Adrenal gland (tissue), 12 donors: ENCODE data around the gene CACYBP. TPM values are rescaled to one million over a fixed set of nuclear protein-coding genes. Genes with fewer than 3 reads are reported as not detected.
A peak's percentile ranks its signal among the peaks of the same experiment; 100 is the strongest.

Experiments used
- DNase-seq, 7 donors: peaks; one replicate each; pipeline ENCODE4 v3.0.0-alpha.2; 2019 to 2020
- H3K27ac ChIP-seq, 5 donors: fragments of 200-600 bp; sonication (generic) in 4 of 5; 1 replicate in 3 of 5; 2 replicates in 2 of 5; pipeline versions ENCODE4 v1.5.1 to v1.8.0; 2016 to 2020; ENCODE audit warnings: mild to moderate bottlenecking in 1 of 5
- H3K27me3 ChIP-seq: fragments of 200-600 bp; 2 replicates; pipeline ENCODE4 v1.8.0; 2021
- H3K36me3 ChIP-seq, 2 donors: fragments of 200-600 bp; replicated peaks in 1 of 2; 1 replicate in 1 of 2; 2 replicates in 1 of 2; pipeline versions ENCODE4 v1.5.1 to v1.8.0; 2018 to 2022
- H3K4me1 ChIP-seq, 2 donors: fragments of 200-600 bp; replicated peaks in 1 of 2; 1 replicate in 1 of 2; 2 replicates in 1 of 2; pipeline versions ENCODE4 v1.5.1 to v1.8.0; 2018 to 2021
- H3K4me3 ChIP-seq, 4 donors: fragments of 200-600 bp; sonication (generic) in 3 of 4; one replicate each; pipeline ENCODE4 v1.5.1; 2016 to 2018
- H3K9me3 ChIP-seq, 3 donors: fragments of 200-600 bp; sonication (generic) in 1 of 3; replicated peaks in 1 of 3; 1 replicate in 2 of 3; 2 replicates in 1 of 3; pipeline versions ENCODE4 v1.5.1 to v1.8.0; 2016 to 2021
- POLR2A ChIP-seq, 2 donors: fragments of 450-650 bp; IDR thresholded peaks; one replicate each; pipeline ENCODE4 v1.6.1; 2017; ENCODE audit warnings: antibody characterized with exemption in 2 of 2, mild to moderate bottlenecking in 2 of 2, moderate library complexity in 1 of 2
- WGBS, 4 donors: extraction: QIAGEN DNeasy Blood & Tissue Kit in 2 of 4; methylation state at CpG; one replicate each; pipeline versions ENCODE4 v1.1.5 to v1.1.7; 2013 to 2017; 5-methylcytosine and 5-hydroxymethylcytosine counted together
- intact Hi-C, 2 donors: fragments of 100-400 bp; cut with DNase I; formaldehyde crosslinking; loops; one replicate each; pipeline versions ENCODE4 v1.14.1 to v1.15.0; 2022 to 2023
- polyA plus RNA-seq, 3 donors: library from polyadenylated mRNA; stranded (reverse); fragments of 200-250 nt in 2 of 3; fragments of 350-450 nt in 1 of 3; fragmentation: Illumina TruSeq in 1 of 3; extraction: RNeasy Lipid Tissue Mini Kit (QIAGEN cat#74804) in 1 of 3; gene quantifications; one replicate each; pipeline ENCODE4 v1.2.3, GENCODE V29; 2013 to 2014
- total RNA-seq, 9 donors: library from RNA; depleted of rRNA in 4 of 9; stranded (reverse); fragments of >200 nt in 4 of 9; fragments of 120-200 nt in 1 of 9; fragmentation: NEBNext Ultra II Directional in 1 of 9; extraction: Animal tissue kit (Norgen Biotek cat#: 25700) in 1 of 9; gene quantifications; one replicate each; pipeline versions ENCODE4 v1.1.0 to v1.2.4, GENCODE V29; 2013 to 2023
- TF ChIP-seq, protein P1 (sequence below), 6 experiments: fragments of 450-650 bp in 4 of 6; fragments of 200-600 bp in 2 of 6; sonication (generic) in 1 of 6; IDR thresholded peaks; 1 replicate in 5 of 6; 2 replicates in 1 of 6; pipeline versions ENCODE4 v1.5.1 to v1.8.0; 2016 to 2021; ENCODE audit warnings: antibody characterized with exemption in 6 of 6, mild to moderate bottlenecking in 2 of 6, moderate library complexity in 1 of 6
- donor health status: healthy with polysubstance abuse.
- donor health status: Bipolar disorder and iron deficiency.
- donor health status: DM: yes; HTN: yes; CAD: no.
- donor health status: DM: no; HTN: no; CAD: no.
- donor health status: DM: no; HTN: no; CAD: no.
- donor health status: DM: yes; HTN: yes; CAD: no.

The CACYBP gene
- total and polyA plus RNA-seq, 12 donors, result 18.7 to 244 (median 60.0) TPM

DNA sequence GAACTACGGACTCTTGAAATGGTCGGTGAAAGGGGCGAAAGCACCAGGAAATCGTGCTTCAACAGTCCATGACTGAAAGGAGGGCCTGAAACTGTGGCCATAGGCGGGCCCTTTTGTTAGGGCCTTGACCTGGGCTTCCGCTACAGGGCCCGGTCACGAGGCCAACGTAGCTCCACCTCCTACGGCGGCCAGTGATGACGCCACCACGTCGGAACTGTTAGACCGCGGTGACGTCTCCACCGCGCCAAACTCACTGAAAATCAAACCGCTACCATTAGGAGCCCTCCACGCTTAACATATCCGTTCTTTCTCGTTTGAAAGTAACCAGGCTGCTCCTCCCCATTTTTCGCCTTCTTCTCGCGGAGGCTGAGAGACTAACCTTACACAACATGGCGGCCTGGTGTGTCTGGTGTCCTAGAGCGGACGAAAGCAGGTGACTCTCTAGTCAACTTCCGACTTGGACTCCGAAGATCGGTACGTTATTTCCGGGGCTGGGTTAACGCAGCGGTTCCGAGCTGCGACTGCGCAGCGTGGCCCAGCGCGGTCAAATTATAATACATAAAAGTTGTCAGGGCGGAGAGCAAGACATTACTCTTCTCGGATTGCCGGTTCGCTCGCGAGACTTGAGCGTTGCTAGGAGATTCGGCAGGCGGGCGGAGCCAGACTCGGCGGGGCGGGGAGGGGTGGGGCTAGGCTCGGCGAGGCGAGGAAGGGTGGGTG, 371 bp upstream of the CACYBP start:
- intact Hi-C loops, result no loop called here
- Histone ChIP-seq H3K27ac (peak overlapping the region; percentile 96 to 100 (median 98)), H3K36me3 (no peaks in the 10 kb centered on the region), H3K4me1 (peaks cover 5 to 37% of the 10 kb centered on the region in 2 donors), H3K4me3 (peak overlapping the region in 3 of 4 donors; percentile 54 to 73 (median 63)), H3K27me3 (no peaks in the 10 kb centered on the region), H3K9me3 (no peaks in the 10 kb centered on the region)
- TF ChIP-seq POLR2A (IDR thresholded peaks at IDR 0.05), result peak; percentile 75 to 83
- TF ChIP-seq, protein P1, sequence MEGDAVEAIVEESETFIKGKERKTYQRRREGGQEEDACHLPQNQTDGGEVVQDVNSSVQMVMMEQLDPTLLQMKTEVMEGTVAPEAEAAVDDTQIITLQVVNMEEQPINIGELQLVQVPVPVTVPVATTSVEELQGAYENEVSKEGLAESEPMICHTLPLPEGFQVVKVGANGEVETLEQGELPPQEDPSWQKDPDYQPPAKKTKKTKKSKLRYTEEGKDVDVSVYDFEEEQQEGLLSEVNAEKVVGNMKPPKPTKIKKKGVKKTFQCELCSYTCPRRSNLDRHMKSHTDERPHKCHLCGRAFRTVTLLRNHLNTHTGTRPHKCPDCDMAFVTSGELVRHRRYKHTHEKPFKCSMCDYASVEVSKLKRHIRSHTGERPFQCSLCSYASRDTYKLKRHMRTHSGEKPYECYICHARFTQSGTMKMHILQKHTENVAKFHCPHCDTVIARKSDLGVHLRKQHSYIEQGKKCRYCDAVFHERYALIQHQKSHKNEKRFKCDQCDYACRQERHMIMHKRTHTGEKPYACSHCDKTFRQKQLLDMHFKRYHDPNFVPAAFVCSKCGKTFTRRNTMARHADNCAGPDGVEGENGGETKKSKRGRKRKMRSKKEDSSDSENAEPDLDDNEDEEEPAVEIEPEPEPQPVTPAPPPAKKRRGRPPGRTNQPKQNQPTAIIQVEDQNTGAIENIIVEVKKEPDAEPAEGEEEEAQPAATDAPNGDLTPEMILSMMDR (IDR thresholded peaks at IDR 0.05), result no peak
- peak; percentile 98 to 99 (median 99) for DNase-seq
- WGBS, 4 donors, result 0 to 1% (median 1%) methylated on average over 19 to 58 of the region's 58 CpGs

DNA sequence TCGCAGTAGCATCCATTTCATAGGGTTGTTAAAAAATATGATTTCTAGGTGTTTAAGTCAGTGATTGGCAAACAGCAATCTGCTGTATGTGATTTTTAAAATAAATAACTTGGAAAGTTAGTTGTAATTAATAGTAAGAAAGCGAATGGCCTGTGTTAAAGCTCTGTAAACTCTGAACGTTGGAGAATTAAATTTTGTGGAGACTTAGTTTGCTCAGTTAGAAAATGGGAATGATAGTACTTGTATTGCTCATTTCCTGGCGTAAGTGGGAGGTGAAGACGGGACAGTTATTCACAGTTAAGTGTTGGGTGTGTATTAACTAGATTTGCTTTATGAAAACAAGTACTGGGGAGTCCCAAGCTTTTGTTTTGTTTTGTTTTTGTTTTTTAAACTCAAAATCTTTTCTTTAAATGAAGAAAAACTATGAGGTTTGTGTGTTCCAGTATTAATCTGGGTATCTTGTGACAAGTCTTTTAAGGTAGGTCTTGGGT, 995 bp downstream of the CACYBP start:
- intact Hi-C loops, result no loop called here
- 4 to 8% (median 6%) methylated on average over 5 of the region's 5 CpGs for WGBS, 4 donors
- Histone ChIP-seq H3K4me3 (peak overlapping the region in 2 of 4 donors; percentile 63 to 73), H3K36me3 (no peaks in the 10 kb centered on the region), H3K27ac (peak overlapping the region in 4 of 5 donors; percentile 96 to 99 (median 98)), H3K4me1 (peaks cover 5 to 37% of the 10 kb centered on the region in 2 donors), H3K27me3 (no peaks in the 10 kb centered on the region), H3K9me3 (no peaks in the 10 kb centered on the region)
- no peak for DNase-seq
- no peak for TF ChIP-seq POLR2A (IDR thresholded peaks at IDR 0.05)
- TF ChIP-seq, protein P1 (IDR thresholded peaks at IDR 0.05), result no peak

DNA sequence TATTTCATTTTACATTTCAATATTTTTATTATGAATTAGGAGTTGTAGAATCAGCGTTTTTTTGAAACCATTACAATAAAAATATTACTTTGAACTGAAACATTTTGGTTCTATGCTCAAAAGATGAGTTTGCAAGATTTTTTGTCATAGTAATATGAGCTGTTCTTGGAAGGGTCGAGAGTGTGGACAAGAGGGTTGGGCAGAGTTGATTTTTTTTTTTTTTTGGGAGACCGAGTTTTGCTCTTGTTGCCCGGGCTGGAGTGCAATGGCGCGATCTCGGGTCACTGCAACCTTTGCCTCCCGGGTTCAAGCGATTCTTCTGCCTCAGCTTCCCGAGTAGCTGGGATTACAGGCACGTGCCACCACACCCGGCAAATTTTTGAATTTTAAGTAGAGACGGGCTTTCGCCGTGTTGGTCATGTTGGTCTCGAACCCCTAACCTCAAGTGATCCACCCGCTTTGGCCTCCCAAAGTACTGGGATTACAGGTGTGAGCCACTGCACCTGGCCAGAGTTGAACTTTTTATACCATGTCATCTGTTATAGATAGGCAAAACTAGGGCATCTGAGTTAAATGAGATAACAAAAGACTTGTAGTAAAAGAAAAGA, 3.3 kb downstream of the CACYBP start:
- WGBS, 4 donors, result 69 to 93% (median 86%) methylated on average over 15 to 17 of the region's 17 CpGs

DNA sequence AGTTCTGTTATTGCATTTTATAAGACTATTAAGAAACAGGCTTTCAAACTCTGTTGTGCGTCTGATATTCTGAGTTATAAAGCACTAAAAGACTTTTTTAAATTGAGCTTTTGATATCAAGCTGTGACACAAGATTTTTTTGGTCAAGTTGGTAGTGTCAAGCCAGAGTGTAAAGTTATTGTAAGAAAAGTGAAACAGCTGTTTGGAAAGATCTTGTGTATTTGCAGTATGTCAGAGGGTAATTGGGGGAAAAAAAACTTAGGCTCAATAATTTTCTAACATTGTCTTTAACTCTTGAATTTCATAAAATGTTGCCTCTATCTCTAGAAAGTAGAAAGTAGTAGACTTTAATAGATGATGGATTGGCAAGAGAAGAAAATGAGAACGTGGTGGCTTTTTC, 3.8 kb downstream of the CACYBP start:
- Histone ChIP-seq H3K27me3 (no peaks in the 10 kb centered on the region), H3K4me1 (peaks cover 5 to 37% of the 10 kb centered on the region in 2 donors), H3K27ac (no peak overlapping the region), H3K4me3 (no peak overlapping the region), H3K9me3 (no peaks in the 10 kb centered on the region), H3K36me3 (peaks cover 0 to 18% of the 10 kb centered on the region in 2 donors)
- TF ChIP-seq, protein P1 (IDR thresholded peaks at IDR 0.05), result no peak
- no peak for TF ChIP-seq POLR2A (IDR thresholded peaks at IDR 0.05)
- intact Hi-C loops, result no loop called here
- DNase-seq, result no peak
- 64 to 73% (median 70%) methylated on average over 2 of the region's 2 CpGs for WGBS, 4 donors

More for the DNA sequence above, 3.3 kb downstream of the CACYBP start:
- H3K27me3 ChIP-seq, result no peaks in the 10 kb centered on the region
- intact Hi-C loops, result no loop called here
- no peak overlapping the region for H3K4me3 ChIP-seq
- no peak for TF ChIP-seq POLR2A (IDR thresholded peaks at IDR 0.05)
- TF ChIP-seq, protein P1 (IDR thresholded peaks at IDR 0.05), result no peak
- H3K27ac ChIP-seq, result no peak overlapping the region
- peaks cover 5 to 37% of the 10 kb centered on the region in 2 donors for H3K4me1 ChIP-seq
- no peaks in the 10 kb centered on the region for H3K9me3 ChIP-seq
- peaks cover 0 to 12% of the 10 kb centered on the region in 2 donors for H3K36me3 ChIP-seq
- DNase-seq, result no peak
